SK-N-SH (cell line): ENCODE data around the gene PROM2. TPM values are rescaled to one million over a fixed set of nuclear protein-coding genes. Genes with fewer than 3 reads are reported as not detected.

Source experiments
- polyA plus RNA-seq, 3 experiments: library from polyadenylated mRNA; depleted of rRNA; stranded (reverse); fragments of >200 nt; gene quantifications; 2 replicates each; pipeline ENCODE4 v1.2.3, GENCODE V29; 2012

The PROM2 gene
- polyA plus RNA-seq, 1 of the 3 experiments (the other 2 are of a cell fraction), result 0.38 TPM

Other genes starting within 250 kb of the PROM2 start
- gene MAL, start 248.7 kb upstream of the PROM2 start, polyA plus RNA-seq (2012; rRNA removed), result not detected in 2 replicates
- 32.8 and 40.4 TPM in 2 replicates for gene MRPS5, start 152.6 kb upstream of the PROM2 start, polyA plus RNA-seq (2012; rRNA removed)
- 9.0 and 12.5 TPM in 2 replicates for gene ZNF514, start 114.6 kb upstream of the PROM2 start, polyA plus RNA-seq (2012; rRNA removed)
- gene ZNF2, start 108.6 kb upstream of the PROM2 start, polyA plus RNA-seq (2012; rRNA removed), result 1.6 and 2.3 TPM in 2 replicates
- 1.4 TPM in 2 replicates for gene ZNF892, start 66.9 kb upstream of the PROM2 start, polyA plus RNA-seq (2012; rRNA removed)
- gene KCNIP3, start 22.9 kb downstream of the PROM2 start, polyA plus RNA-seq (2012; rRNA removed), result 0.97 and 1.6 TPM in 2 replicates
- gene FAHD2A, start 128.3 kb downstream of the PROM2 start, polyA plus RNA-seq (2012; rRNA removed), result 40.5 and 48.2 TPM in 2 replicates
- 0.12 and 0.37 TPM in 2 replicates for gene TRIM43B, start 210.3 kb downstream of the PROM2 start, polyA plus RNA-seq (2012; rRNA removed)